Inferior parietal cortex (tissue), 1 donor: Measurements from ENCODE around the gene ARID3B.
A peak's percentile ranks its signal among the peaks of the same experiment; 100 is the strongest.

ENCODE experiments used
- DNase-seq: peaks from one replicate; pipeline ENCODE4 v3.0.0-alpha.2; 2016; ENCODE audit errors: extremely low spot score

The ARID3B gene

GRCh38 chr15:74603789-74604705, 63.0 kb downstream of the ARID3B start:
- no peak for DNase-seq

DNA sequence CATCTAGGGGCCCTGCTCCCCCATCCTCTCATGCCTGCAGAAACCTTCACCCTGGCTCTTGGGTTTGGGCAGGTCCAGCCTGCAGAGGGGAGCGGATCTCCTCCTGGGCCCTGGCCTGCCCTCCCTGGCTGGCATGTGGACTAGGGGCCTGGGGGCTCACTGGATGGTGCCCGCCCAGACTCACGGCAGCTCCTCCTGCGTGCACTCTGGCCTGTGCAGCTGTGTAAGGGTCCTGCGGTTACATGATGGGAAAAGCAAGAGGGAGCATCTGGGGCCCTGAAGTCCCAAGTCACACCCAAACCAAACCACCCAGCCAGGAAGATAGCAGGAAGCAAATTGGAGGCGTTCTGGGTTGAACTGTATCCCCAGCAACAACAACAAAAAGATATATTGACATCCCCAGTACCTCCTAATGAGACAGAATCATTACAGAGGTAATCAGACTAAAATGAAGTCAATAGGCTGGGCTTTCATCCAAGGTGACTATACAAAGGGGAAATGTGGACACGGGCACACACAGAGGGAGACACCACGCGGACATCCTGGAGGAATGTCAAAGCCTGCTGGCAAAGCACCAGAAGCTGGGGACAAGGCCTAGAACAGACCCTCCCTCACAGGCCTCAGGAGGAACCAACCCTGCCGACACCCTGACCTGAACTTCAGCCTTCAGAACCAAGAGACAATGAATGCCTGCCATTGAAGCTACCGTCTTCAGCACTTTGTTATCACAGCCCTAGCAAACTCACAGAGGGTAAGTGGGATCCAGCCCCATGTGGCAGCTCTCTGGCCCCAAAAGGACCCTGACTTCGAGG, 64.2 kb downstream of the ARID3B start:
- no peak for DNase-seq

DNA sequence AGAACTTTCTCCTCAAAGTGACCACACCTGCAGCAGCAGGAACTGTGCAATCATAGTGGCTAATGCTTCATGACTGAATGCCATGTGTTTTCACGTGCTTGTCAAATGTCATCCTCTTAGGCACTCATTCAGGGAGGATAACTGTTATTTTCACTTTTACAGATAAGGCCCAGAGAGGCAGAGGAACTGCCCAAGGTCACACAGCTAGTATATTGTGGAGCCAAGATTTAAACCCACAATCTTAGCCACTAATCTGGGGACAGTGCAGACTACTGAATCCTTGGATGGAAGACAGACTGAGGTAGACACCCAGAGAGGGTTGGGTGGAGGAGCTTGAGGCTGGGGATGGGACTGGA, 64.8 kb downstream of the ARID3B start:
- DNase-seq = no peak

- no peak for DNase-seq
Measured at GRCh38 chr15:74608786-74609185, 67.8 kb downstream of the ARID3B start.

GRCh38 chr15:74609938-74610301, 68.9 kb downstream of the ARID3B start:
- DNase-seq = no peak

DNA sequence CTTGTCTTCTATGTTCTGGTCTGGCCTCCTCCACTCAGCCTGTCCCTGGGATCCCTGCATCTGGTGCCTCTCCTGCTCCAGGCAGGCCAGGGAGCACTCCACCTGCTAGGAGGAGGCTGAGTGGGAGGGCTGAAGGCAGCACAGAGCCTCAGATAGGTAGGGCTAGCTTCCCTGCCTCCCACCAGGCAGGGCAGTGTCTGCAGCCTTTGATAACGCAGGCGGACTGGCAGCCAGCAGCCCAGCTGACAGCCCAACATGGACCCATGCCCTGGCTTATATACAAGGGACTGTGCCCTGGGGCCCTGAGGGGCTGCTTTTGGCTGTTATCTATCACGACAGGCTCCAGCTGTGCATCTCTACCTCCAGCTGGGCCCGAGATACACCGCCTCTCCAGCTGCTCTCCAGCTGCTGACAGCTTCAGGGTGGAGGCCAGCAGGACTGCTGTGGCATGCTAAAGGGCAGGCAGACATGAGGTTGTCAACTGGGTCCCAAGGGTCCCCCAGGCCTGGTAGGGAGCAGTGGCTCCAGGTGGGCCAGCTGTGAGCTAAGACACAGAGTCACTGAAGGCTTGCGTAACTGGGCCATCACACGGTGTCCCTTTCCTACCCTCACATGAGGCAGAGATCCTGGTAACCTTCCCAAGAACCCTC, 69.4 kb downstream of the ARID3B start:
- DNase-seq = no peak

- DNase-seq = no peak
Measured at GRCh38 chr15:74611341-74611740, 70.3 kb downstream of the ARID3B start.

DNA sequence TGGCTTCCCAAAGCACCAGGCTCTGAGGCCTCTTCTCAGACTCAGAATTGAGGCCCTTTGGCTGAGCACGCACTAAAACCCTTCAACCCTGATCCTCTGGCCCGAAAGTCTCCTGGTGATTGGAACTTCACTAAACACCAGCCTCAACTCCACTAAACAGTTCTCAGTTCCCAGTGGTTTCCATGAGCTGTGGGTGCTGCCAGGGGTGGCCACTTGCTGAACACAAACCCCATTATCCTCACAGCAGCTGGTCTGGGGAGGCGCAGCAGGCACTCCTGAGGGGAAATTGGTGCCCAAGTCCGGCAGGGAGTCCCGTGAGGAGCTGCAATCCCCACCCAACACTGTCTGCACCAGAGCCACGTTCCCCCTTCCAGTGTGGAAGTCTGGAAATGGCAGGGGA, 70.8 kb downstream of the ARID3B start:
- no peak for DNase-seq

- no peak for DNase-seq
Measured at GRCh38 chr15:74612677-74613076, 71.7 kb downstream of the ARID3B start.

DNA sequence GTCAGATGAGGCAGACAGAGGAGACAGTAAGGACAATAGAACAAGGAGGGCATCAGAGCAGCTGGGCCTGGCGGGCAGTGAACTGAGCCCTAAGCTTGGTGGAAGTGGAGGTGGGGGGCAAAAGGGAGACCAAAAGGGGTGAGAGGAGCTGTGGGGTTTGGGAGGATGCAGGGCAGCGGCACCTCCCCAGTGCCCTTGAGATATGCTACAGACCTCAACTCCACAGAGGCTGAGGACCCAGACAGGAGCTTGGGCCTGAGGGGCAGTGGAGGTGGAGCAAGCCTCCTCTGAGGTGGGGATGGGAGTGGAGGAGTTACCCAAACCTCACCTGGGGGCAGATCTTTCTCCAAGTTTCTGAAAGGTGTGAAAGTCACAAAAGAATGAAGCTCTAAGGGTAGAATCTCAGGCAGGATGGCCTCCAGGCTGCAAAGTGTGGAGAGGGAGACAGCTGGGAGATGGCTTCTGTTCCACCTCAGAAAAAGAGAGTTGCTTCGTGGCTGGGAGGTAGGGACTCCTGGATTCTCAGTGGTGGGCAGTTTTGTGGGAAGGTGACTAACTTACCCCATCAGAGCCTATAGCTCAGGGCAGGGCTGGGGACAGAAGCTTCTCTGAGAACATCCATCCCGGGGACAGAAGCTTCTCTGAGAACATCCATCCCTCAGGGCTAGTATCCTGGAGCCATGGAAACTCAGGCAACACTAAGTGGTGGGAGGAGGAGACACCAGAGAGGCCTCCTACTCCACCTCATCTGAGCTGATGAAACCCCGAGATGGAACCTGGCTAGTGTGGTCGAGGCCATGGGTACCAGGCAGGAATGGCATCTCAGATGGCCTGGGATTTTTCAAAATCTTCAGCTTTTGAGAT, 72.3 kb downstream of the ARID3B start:
- no peak for DNase-seq

- DNase-seq = peak; percentile 72
Measured at GRCh38 chr15:74613953-74614743, 73.1 kb downstream of the ARID3B start.

- peak; percentile 44 for DNase-seq
Measured at GRCh38 chr15:74614744-74615507, 73.9 kb downstream of the ARID3B start.

- DNase-seq = peak; percentile 93
Measured at GRCh38 chr15:74615508-74616365, 74.7 kb downstream of the ARID3B start, which contains the start of gene CLK3. Gene CLK3, plus strand, starts transcription at chr15:74615836. Its CDS starts 3,361 bp downstream, at chr15:74619197.

GRCh38 chr15:74616366-74616939, 75.4 kb downstream of the ARID3B start:
- DNase-seq = no peak

DNA sequence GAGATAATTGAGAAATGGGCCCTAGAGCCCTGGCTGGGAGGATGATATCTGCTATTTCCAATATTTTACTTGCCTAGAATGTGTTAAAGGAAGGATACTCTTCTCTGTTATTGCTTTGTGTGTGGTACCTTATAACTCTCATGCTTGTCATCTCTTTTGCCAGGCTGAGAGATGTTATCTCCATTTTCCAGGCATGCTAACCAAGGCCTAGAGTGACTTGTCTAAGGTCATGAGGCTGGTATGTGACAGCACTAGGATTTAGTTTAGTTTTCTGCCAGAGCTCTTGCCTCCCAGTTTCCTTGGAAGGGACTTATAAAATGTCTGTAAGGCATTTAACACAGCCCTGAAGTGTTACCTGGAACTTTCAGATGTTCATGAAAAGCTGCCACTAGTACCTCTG, 76.0 kb downstream of the ARID3B start:
- no peak for DNase-seq

- DNase-seq = no peak
Measured at GRCh38 chr15:74618841-74619596, 78.0 kb downstream of the ARID3B start.

- no peak for DNase-seq
Measured at GRCh38 chr15:74619916-74620635, 79.1 kb downstream of the ARID3B start.
